ENCODE data around the gene SPATA21.

SPATA21 gene

GRCh38 chr1:16374266-16374665 lies 63.0 kb downstream of the SPATA21 start:
- DNase-seq (ENCODE audit: low read depth): no peak
- TF ChIP-seq CTCF (IDR thresholded peaks at IDR 0.05; ENCODE audit: control insufficient read depth, insufficient read depth, low read depth, low read length, missing control alignments): no peak
- no peak overlapping the region for H3K4me3 ChIP-seq (ENCODE audit: control insufficient read depth, low read depth, low read length)

GRCh38 chr1:16372535-16373285 lies 64.5 kb downstream of the SPATA21 start:
- DNase-seq (ENCODE audit: low read depth): no peak
- no peak overlapping the region for H3K4me3 ChIP-seq (ENCODE audit: control insufficient read depth, low read depth, low read length)
- TF ChIP-seq CTCF (IDR thresholded peaks at IDR 0.05; ENCODE audit: control insufficient read depth, insufficient read depth, low read depth, low read length, missing control alignments): no peak

- H3K4me3 ChIP-seq (ENCODE audit: control insufficient read depth, low read depth, low read length): no peak overlapping the region
Measured at GRCh38 chr1:16371725-16372124, 65.5 kb downstream of the SPATA21 start.

GRCh38 chr1:16369821-16370220 lies 67.4 kb downstream of the SPATA21 start:
- no peak overlapping the region for H3K4me3 ChIP-seq (ENCODE audit: control insufficient read depth, low read depth, low read length)
- no peak for TF ChIP-seq CTCF (IDR thresholded peaks at IDR 0.05; ENCODE audit: control insufficient read depth, insufficient read depth, low read depth, low read length, missing control alignments)
- DNase-seq (ENCODE audit: low read depth): no peak

More at GRCh38 chr1:16371725-16372124, 65.5 kb downstream of the SPATA21 start:
- DNase-seq (ENCODE audit: low read depth): no peak
- TF ChIP-seq CTCF (IDR thresholded peaks at IDR 0.05; ENCODE audit: control insufficient read depth, insufficient read depth, low read depth, low read length, missing control alignments): no peak

GRCh38 chr1:16367968-16368890 lies 69.0 kb downstream of the SPATA21 start:
- H3K4me3 ChIP-seq (ENCODE audit: control insufficient read depth, low read depth, low read length): peak overlapping the region; percentile 80
- TF ChIP-seq CTCF (IDR thresholded peaks at IDR 0.05; ENCODE audit: control insufficient read depth, insufficient read depth, low read depth, low read length, missing control alignments): no peak
- peak; percentile 61 for DNase-seq (ENCODE audit: low read depth)

- TF ChIP-seq CTCF (IDR thresholded peaks at IDR 0.05; ENCODE audit: control insufficient read depth, insufficient read depth, low read depth, low read length, missing control alignments): no peak
- H3K4me3 ChIP-seq (ENCODE audit: control insufficient read depth, low read depth, low read length): peak overlapping the region; percentile 80
- DNase-seq (ENCODE audit: low read depth): peak; percentile 46
Measured at GRCh38 chr1:16367258-16367967, 69.8 kb downstream of the SPATA21 start.
